Mucosa of rectum (tissue), 2 donors: ENCODE results near the gene XNDC1N.
"Not testable (repeated sequence)": the region's sequence is repeated elsewhere in the genome, so short reads cannot be mapped to it uniquely, and the experiment has no call there.

Source experiments
- H3K27ac ChIP-seq, 2 donors: one replicate each; pipeline ENCODE4 v1.7.0; 2013; ENCODE audit warnings: inconsistent platforms in 2 of 2, low read depth in 2 of 2, low read length in 2 of 2
- H3K27me3 ChIP-seq, 2 donors: one replicate each; pipeline ENCODE4 v1.7.0; 2013; ENCODE audit warnings: low read length in 2 of 2; ENCODE audit not compliant: control insufficient read depth in 2 of 2, insufficient read depth in 2 of 2
- H3K36me3 ChIP-seq, 2 donors: one replicate each; pipeline ENCODE4 v1.7.0; 2013; ENCODE audit warnings: low read length in 2 of 2; ENCODE audit not compliant: control insufficient read depth in 2 of 2, insufficient read depth in 2 of 2
- H3K4me1 ChIP-seq, 2 donors: one replicate each; pipeline ENCODE4 v1.7.0; 2013; ENCODE audit warnings: low read length in 2 of 2, mild to moderate bottlenecking in 1 of 2; ENCODE audit not compliant: control insufficient read depth in 2 of 2, insufficient read depth in 2 of 2
- H3K4me3 ChIP-seq, 2 donors: one replicate each; pipeline ENCODE4 v1.7.0; 2013; ENCODE audit warnings: low read length in 2 of 2
- H3K9ac ChIP-seq, 2 donors: one replicate each; pipeline ENCODE4 v1.7.0; 2013; ENCODE audit warnings: low read length in 2 of 2, low read depth in 1 of 2, mild to moderate bottlenecking in 1 of 2
- H3K9me3 ChIP-seq, 2 donors: one replicate each; pipeline ENCODE4 v1.7.0; 2013; ENCODE audit warnings: low read length in 2 of 2; ENCODE audit not compliant: control insufficient read depth in 2 of 2
- donor health status: healthy.
- donor health status: Normal muscosa, but diverticular disease.

Gene XNDC1N

DNA sequence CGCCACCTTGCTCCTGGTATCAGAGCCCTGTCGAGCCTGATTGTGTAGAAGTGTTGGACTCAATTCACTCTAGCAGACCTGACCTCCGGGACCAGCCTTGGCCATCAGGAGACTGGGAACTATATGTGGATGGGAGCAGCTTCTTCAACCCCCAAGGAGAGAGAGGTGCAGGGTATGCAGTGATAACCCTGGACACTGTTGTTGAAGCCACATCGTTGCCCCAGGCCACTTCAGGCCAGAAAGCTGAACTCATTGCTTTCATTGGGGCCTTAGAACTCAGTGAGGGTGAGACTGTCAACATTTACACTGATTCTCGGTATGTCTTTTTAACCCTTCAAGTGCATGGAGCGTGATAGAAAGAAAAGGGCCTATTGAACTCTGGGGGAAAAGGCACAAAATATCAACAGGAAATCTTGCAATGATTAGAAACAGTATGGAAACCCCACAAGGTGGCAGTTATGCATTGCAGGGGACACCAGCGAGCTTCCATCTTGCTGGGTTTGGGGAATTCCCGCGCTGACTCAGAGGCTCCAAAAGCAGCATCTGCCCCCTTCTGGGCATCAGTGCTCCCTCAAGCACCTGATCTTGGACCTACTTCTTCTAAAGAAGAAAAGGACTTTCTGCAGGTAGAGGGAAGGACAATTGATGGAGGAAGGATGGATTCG, 16.9 kb downstream of the XNDC1N start:
- not testable (repeated sequence) for H3K27ac ChIP-seq, H3K4me3 ChIP-seq, H3K27me3 ChIP-seq, H3K9ac ChIP-seq, H3K9me3 ChIP-seq, H3K4me1 ChIP-seq
- H3K36me3 ChIP-seq, result peaks cover 13 to 21% of the 10 kb centered on the region in 2 donors

DNA sequence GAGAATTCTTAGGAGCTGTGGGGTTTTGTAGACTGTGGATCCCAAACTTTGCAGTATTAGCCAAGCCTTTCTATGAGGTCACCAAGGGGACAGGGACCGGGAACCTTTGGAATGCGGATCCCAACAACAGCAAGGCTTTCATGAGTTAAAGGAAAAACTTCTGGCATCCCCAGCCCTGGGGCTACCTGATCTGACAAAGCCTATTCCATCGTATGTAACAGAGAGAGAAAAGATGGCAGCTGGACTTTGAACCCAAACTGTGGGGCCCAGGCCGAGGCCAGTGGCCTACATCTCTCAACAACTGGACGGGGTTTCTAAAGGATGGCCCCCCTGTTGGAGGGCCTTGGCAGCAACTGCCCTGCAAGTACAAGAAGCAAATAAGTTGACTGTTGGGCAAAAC, 17.6 kb downstream of the XNDC1N start:
- H3K27ac ChIP-seq, H3K4me3 ChIP-seq, H3K9me3 ChIP-seq, H3K27me3 ChIP-seq, H3K4me1 ChIP-seq, H3K9ac ChIP-seq: not testable (repeated sequence)
- H3K36me3 ChIP-seq, result peaks cover 8 to 14% of the 10 kb centered on the region in 2 donors

DNA sequence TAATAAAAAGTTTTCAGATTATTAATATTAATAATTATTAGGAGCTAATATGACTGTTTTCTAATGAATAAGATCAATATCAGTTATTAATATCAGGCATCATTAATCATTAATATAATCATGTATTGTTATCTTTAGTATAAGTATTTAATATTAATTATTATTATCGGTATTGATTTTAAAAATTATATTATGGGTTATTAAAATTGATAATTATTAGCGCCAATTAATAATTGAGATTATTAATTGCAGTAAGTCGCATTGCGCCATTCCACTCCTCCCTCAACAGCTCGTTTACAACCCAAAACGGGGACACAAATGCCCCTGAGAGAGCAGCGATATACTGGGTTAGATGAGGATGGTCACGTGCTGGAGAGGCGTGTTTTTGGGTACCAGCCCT, 20.2 kb downstream of the XNDC1N start:
- no peak overlapping the region for H3K27ac ChIP-seq
- H3K36me3 ChIP-seq, result peaks cover 2 to 9% of the 10 kb centered on the region in 2 donors
- no peaks in the 10 kb centered on the region for H3K4me1 ChIP-seq
- H3K4me3 ChIP-seq, result no peak overlapping the region
- H3K9me3 ChIP-seq, result no peaks in the 10 kb centered on the region
- no peak overlapping the region for H3K9ac ChIP-seq
- H3K27me3 ChIP-seq, result no peaks in the 10 kb centered on the region

DNA sequence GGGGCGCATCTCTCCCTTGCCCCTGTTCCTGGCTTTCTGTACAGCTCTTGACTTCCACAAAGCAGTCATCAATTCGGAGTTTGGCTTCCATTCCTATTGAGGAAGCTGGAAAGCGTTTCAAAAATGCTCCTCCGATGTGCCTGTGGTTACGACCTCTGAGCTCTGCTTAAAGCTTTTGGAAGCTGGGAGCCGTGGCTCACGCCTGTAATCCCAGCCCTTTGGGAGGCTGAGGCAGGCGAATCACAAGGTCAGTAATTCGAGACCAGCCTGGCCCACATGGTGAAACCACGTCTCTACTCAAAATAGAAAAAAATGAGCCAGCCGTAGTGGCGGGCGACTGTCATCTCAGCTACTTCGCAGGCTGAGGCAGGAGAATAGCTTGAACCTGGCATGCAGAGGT, 27.3 kb downstream of the XNDC1N start:
- H3K9ac ChIP-seq, H3K27ac ChIP-seq, H3K27me3 ChIP-seq, H3K4me1 ChIP-seq, H3K4me3 ChIP-seq, H3K36me3 ChIP-seq, H3K9me3 ChIP-seq: not testable (repeated sequence)

DNA sequence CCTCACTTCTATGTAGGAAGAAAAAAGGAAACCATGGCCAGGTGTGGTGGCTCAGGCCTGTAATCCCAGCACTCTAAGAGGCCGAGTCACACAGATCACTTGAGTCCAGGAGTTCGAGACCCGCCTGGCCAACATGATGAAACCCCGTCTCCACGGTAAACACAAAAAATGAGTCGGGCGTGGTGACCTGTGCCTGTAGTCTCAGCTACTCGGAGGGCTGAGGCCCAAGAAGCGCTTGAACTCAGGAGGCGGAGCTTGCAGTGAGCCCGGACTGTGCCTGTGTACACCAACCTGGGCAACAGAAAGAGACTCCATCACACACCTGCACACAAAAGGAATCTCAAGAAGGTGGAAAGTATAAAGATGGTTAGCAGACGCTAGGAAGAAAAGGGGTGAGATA, 32.4 kb downstream of the XNDC1N start:
- Histone ChIP-seq H3K9ac (no peak overlapping the region), H3K4me3 (no peak overlapping the region), H3K9me3 (no peaks in the 10 kb centered on the region), H3K4me1 (no peaks in the 10 kb centered on the region), H3K36me3 (no peaks in the 10 kb centered on the region), H3K27me3 (no peaks in the 10 kb centered on the region), H3K27ac (no peak overlapping the region)

DNA sequence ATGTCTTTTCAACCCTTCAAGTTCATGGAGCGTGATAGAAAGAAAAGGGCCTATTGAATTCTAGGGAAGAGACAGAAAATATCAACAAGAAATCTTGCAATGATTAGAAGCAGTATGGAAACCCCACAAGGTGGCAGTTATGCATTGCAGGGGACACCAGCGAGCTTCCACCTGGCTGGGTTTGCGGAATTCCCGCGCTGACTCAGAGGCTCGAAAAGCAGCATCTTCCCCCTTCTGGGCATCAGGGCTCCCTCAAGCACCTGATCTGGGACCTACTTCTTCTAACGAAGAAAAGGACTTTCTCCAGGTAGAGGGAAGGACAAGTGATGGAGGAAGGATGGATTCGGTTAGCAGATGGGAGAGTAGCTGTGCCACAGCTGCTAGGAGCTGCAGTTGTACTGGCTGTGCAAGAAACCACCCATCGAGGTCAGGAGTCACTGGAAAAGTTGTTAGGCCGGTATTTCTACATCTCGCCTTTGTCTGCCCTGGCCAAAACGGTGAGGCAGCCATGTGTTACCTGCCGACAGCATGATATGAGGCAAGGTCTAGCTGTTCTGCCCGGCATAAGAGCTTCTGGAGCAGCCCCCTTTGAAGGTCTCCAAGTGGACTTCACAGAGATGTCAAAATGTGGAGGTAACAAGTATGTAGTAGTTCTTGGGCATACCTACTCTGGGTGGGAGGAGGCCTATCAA, 39.1 kb downstream of the XNDC1N start:
- not testable (repeated sequence) for H3K9me3 ChIP-seq, H3K4me3 ChIP-seq, H3K9ac ChIP-seq, H3K36me3 ChIP-seq, H3K27ac ChIP-seq, H3K4me1 ChIP-seq, H3K27me3 ChIP-seq

DNA sequence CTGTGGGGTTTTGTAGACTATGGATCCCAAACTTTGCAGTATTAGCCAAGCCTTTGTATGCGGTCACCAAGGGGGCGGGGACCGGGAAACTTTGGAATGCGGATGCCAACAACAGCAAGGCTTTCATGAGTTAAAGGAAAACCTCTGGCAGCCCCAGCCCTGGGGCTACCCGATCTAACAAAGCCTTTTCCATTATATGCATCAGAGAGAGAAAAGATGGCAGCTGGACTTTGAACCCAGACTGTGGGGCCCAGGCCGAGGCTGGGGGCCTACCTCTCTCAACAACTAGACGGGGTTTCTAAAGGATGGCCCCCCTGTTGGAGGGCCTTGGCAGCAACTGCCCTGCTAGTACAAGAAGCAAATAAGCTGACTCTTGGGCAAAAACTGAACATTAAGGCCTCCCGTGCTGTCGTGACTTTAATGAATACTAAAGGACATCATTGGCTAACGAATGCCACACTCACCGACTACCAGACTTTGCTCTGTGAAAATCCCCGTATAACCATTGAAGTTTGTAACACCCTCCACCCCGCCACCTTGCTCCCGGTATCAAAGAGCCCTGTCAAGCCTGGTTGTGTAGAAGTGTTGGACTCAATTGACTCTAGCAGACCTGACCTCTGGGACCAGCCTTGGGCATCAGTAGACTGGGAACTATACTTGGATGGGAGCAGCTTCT, 39.9 kb downstream of the XNDC1N start:
- not testable (repeated sequence) for H3K27me3 ChIP-seq, H3K9ac ChIP-seq, H3K9me3 ChIP-seq, H3K4me3 ChIP-seq, H3K4me1 ChIP-seq, H3K27ac ChIP-seq, H3K36me3 ChIP-seq

DNA sequence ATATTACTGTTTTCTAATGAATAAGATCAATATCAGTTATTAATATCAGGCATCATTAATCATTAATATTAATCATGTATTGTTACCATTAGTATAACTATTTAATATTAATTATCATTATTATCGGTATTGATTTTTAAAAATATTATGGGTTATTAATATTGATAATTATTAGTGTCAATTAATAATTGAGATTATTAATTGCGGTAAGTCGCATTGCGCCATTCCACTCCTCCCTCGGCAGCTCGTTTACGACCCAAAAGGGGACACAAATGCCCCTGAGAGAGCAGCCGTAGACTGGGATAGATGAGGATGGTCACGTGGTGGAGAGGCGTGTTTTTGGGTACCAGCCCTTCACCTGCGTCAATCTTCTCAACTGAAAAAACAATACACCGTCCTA, 42.6 kb downstream of the XNDC1N start:
- H3K27ac ChIP-seq, H3K36me3 ChIP-seq, H3K4me3 ChIP-seq, H3K9ac ChIP-seq, H3K9me3 ChIP-seq, H3K4me1 ChIP-seq, H3K27me3 ChIP-seq: not testable (repeated sequence)
